GM21737 (cell line): ENCODE measurements around the gene POC1A.

ENCODE experiments used
- ATAC-seq: cut with Tn5 transposase; IDR thresholded peaks from one replicate; pipeline ENCODE4 v1.9.1; 2021; ENCODE audit warnings: mild to moderate bottlenecking, moderate library complexity; ENCODE audit not compliant: unreplicated experiment

The POC1A gene

GRCh38 chr3:52154135-52155094, at the start of gene POC1A:
Gene POC1A, minus strand, starts transcription at chr3:52154423. Its CDS starts 51 bp downstream, at chr3:52154372.
- ATAC-seq = peak; percentile 80

GRCh38 chr3:52203701-52204100, 49.5 kb upstream of the POC1A start:
- no peak for ATAC-seq

GRCh38 chr3:52202384-52203077, 48.3 kb upstream of the POC1A start:
- ATAC-seq = no peak

GRCh38 chr3:52200981-52201679, 46.9 kb upstream of the POC1A start:
- ATAC-seq = no peak

GRCh38 chr3:52198643-52199608, 44.7 kb upstream of the POC1A start:
- ATAC-seq = no peak

- peak; percentile 80 for ATAC-seq
These were observed 43.8 kb upstream of the POC1A start, which contains the start of gene ALAS1 for GRCh38 chr3:52197842-52198625. Gene ALAS1, plus strand, starts transcription at chr3:52198160. Its CDS starts 1,082 bp downstream, at chr3:52199242.

- ATAC-seq = no peak
These were observed 43.2 kb upstream of the POC1A start for GRCh38 chr3:52197499-52197841.

GRCh38 chr3:52196977-52197376, 42.8 kb upstream of the POC1A start:
- ATAC-seq = no peak

- ATAC-seq = no peak
These were observed 41.7 kb upstream of the POC1A start for GRCh38 chr3:52195823-52196331.

GRCh38 chr3:52195291-52195597, 41.0 kb upstream of the POC1A start:
- ATAC-seq = no peak

GRCh38 chr3:52194485-52195290, 40.5 kb upstream of the POC1A start:
- no peak for ATAC-seq

GRCh38 chr3:52193065-52193464, 38.8 kb upstream of the POC1A start:
- no peak for ATAC-seq

GRCh38 chr3:52191663-52192062, 37.4 kb upstream of the POC1A start:
- no peak for ATAC-seq

- no peak for ATAC-seq
These were observed 36.3 kb upstream of the POC1A start for GRCh38 chr3:52190294-52191074.

- no peak for ATAC-seq
These were observed 34.3 kb upstream of the POC1A start for GRCh38 chr3:52188556-52188955.

- ATAC-seq = no peak
These were observed 32.5 kb upstream of the POC1A start for GRCh38 chr3:52186729-52187128.

- ATAC-seq = no peak
These were observed 31.6 kb upstream of the POC1A start for GRCh38 chr3:52185837-52186236.

- ATAC-seq = no peak
These were observed 31.1 kb upstream of the POC1A start for GRCh38 chr3:52185311-52185710.
